GM19328 (cell line): ENCODE measurements around the gene CYP4F11.
"Not testable (repeated sequence)": the region's sequence is repeated elsewhere in the genome, so short reads cannot be mapped to it uniquely, and the experiment has no call there.

Experiments used
- ATAC-seq: cut with Tn5 transposase; IDR thresholded peaks from one replicate; pipeline ENCODE4 v1.9.1; 2021; ENCODE audit warnings: mild to moderate bottlenecking, moderate library complexity; ENCODE audit not compliant: unreplicated experiment

Gene CYP4F11

GRCh38 chr19:15885919-15886318, 48.4 kb downstream of the CYP4F11 start:
- no peak for ATAC-seq

DNA sequence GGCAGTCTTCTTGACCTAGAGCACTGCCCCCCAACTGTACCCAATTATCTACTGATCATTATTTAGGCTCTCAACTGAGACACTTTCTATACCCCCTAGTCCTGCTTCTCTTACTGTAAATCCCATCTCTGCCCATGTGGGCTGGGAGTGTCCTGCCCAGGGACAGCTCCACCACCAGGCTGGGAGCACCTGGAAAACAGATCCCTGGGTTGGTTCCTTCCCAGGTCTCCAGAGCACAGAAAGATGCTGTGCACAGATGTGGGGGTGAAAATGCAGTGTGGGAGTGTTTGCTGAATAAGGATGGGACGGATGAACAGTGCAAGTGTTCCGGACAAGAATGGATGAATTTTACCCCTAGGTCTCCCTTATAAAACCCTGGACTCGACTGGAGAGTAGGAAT, 49.2 kb downstream of the CYP4F11 start:
- ATAC-seq, result no peak

DNA sequence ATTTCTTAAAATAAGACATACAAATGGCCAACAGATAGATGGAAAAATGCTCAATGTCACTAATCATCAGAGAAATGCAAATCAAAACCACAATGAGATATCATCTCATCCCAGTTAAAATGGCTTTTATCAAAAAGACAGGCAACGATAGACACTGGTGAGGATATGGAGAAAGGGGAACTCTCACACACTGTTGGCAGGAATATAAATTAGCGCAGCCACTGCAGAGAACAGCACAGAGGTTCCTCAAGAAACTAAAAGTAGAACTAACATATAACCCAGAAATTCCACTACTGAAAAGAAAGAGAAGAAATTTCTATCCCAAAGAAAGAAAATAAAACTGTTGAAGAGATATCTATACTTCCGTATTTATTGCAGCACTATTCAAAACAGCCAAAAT, 51.0 kb downstream of the CYP4F11 start:
- not testable (repeated sequence) for ATAC-seq

GRCh38 chr19:15874821-15875474, 59.4 kb downstream of the CYP4F11 start:
- ATAC-seq, result no peak

DNA sequence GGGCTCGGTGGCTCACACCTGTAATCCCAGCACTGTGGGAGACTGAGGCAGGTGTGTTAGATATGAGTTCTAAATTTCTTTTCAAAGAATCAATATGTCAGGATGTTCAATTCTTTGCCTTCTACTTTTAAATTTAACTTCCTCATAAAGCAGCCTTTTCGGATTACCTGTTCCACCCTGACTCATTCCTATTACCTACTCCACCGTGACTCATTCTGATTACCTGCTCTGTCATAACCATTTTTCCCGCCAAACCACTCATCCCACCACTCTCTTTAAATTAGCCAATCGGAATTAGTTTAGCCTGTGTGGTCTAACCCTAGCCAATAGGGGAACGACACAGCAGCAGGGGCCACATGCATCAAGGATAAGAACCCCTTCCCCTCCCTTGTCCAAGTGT, 60.6 kb downstream of the CYP4F11 start:
- ATAC-seq, result not testable (repeated sequence)

DNA sequence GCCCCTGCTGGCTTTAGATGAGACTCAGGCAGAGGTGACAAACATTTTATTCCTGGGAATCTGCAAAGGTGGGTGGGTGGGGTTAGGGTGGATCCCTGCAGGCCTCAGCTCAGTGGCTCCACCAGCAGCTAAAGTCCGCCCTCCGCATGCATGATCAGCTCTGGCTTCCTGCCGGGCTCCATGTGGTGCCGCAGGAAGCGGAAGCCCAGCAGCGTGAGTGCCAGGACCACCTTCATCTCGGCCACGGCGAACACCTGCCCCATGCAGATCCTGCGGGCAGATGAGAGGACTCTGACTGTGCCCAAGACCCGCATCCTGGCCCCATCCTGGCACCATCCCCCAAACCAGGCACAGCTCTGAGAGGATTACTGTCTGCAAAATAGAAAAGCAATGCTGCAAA, 62.8 kb downstream of the CYP4F11 start:
- ATAC-seq, result no peak

GRCh38 chr19:15869873-15870272, 64.5 kb downstream of the CYP4F11 start:
- ATAC-seq, result no peak

- ATAC-seq, result no peak
These were observed 65.2 kb downstream of the CYP4F11 start for GRCh38 chr19:15869109-15869555.

DNA sequence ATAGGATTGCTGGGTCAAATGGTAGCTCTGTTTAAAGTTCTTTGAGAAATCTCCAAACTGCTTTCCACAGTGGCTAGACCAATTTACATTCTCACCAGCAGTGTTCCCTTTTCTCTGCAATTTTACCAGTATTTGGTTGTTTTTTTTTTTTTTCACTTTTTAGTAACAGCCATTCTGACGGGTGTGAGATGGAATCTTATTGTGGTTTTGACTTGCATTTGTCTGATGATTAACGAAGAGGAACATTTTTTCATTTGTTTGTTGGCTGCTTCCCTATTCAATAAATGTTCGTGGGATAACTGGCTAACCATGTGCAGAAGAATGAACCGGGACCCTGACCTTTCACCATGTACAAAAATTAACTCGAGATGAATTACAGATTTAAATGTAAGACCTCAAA, 67.7 kb downstream of the CYP4F11 start:
- no peak for ATAC-seq

GRCh38 chr19:15864824-15865223, 69.5 kb downstream of the CYP4F11 start:
- ATAC-seq, result no peak

DNA sequence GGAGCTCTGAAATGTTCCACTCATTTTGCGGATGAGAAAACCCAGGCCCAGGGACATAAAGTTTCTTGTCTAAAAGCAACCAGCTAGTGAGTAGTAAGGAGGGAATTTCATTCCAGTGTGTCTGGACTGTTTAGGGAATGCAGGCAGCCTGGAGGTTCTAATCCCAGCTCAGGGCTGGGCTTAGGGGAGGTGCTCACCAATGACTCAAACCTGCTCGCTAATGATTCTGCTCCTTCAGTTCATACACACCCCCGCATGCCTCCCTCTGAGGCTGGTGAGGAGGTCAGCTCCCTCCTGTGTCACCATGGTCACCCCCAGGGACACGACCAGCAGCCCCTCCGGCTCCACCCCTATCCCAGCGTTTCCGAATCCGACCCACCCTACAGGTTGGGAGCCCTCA, 71.1 kb downstream of the CYP4F11 start:
- ATAC-seq, result no peak

- no peak for ATAC-seq
These were observed 71.9 kb downstream of the CYP4F11 start for GRCh38 chr19:15862444-15862843.
